HG03280 (cell line): ENCODE measurements around the gene KCNK4.
A peak's percentile ranks its signal among the peaks of the same experiment; 100 is the strongest.

Experiments
- ATAC-seq: cut with Tn5 transposase; IDR thresholded peaks from one replicate; pipeline ENCODE4 v1.9.1; 2021; ENCODE audit warnings: mild to moderate bottlenecking, moderate library complexity; ENCODE audit not compliant: unreplicated experiment

KCNK4 gene

DNA sequence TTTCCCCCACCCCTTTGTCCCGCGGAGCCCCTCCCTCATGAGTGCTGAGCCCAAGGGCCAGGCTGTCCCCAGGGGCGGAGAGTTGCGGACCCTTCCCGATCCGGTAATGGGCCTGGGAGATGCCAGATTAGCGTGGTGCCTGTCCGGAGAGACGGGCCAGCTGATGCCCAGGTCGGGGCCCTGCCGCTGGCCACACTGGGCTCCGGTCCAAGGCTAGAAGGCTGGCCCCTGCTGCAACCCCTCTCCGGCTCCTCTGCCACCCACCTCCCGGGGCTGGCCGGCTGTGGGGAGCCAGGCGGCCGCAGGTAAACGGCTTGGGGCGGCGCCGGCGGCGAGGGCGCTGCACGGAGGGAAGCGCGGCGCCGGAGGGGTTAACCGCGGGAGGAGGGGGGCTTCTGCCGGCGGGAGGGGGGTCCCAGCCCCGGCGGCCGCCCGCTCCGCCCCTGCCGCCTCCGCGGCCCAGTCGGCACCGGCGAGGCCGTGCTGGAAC lies at the start of gene KCNK4:
Gene KCNK4 (plus strand): TSS at position 41 of the 490 bp plus-strand sequence. CDS start 1,717 bp downstream, outside the sequence.
- no peak for ATAC-seq

DNA sequence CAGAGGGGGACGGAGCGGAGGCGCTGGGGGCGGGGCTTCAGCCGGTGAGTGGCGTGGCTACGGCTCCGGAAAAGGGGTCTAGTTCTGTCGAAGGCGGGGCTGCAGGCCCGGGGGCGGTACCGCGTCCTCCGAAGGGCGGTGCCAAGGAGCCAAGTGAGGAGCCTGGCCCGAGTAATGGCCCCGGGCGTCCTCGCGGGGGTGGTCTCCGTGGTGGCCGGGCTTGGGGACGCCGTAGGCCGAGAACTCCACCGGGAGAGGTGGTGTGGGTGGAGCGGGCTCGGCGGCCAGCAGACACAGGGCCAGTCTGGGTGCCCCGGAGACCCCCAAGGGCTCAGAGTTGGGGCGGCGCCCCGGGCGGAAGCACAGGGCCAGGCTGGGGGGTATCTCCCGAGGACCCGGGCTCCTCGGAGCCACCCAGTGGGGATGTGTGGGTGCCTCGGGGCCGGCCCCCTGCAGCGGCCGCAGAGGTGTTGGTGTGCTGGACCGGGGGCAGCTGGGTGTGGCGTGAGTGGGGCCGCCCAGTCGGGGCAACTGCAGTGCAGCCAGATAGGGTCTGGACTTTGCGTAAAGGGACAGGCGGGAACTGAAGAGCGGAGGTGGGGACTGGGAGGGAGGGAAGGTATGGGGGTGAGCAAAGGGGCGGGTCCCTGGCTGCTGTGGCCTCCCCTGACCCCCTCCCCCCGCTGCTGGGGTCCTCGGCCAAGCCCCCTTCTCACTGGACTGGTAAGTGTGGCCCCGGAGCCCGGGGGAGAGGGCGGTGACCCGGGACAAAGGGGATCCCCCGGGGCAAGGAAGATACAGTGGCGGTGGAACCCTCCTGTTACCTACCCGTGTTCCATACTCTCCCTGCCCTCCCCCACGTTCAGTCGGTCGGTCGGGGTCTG lies 49.4 kb upstream of the KCNK4 start:
- peak; percentile 55 for ATAC-seq

- ATAC-seq = no peak
Measured at GRCh38 chr11:64243236-64243854, 47.8 kb upstream of the KCNK4 start.

DNA sequence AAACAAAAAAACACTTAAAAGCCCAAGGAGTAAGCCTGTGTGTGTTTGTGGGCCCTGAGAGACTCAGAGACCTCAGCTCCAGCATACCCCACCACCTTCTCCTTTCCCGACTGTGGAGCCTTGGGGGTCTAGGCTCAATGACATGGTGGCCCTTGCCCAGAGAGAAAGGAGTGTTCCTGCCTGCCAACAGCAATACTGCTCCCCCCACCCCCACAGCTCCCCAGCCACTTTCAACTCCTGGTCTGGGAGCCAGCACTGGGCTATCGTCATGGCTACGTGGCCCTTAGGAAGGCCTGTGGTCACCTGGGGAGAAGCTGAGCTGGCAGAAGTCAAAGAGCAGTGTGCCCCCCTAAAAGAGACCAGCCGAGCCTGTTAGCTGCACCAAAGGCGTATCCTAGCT lies 47.0 kb upstream of the KCNK4 start:
- no peak for ATAC-seq

DNA sequence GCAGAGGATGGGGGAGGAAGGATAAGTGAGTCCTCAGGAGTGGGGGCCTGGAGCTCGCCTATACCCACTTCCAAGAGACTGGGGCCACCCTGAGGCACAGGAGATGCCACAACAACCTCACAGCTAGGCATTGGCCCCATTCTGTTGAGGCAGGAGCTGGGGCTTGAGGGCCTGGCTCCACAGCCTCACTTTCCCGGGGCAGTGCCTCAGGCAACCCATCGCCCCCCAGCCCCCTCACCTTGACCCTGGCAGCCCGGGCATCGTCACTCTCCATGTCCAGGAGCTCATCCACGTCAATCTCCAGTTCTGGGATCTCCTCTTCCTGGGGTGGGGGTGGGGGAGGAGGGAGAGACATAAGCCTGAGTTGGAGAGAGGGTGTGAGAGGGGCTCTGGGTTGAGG lies 46.1 kb upstream of the KCNK4 start:
- no peak for ATAC-seq

DNA sequence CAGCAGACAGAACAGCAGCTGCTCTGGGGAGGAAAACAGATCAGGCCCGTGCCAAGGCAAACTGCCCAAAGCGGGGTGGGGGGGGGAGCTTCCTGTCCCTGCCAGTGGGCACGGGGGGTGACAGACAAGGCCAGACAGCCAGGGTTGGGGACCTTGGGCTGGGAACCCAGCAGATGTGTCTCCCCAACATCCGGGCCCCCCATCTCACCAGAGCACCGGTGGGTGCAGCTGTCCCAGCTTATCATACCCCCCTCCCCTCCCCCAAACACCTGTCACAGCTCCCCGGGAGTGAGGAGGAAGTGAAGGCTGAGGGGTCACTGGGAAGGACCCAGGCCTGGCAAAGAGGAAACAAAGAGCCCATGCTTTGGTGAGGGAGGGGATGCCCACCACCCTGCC lies 45.7 kb upstream of the KCNK4 start:
- ATAC-seq = no peak

- no peak for ATAC-seq
Measured at GRCh38 chr11:64245797-64246620, 45.1 kb upstream of the KCNK4 start.

DNA sequence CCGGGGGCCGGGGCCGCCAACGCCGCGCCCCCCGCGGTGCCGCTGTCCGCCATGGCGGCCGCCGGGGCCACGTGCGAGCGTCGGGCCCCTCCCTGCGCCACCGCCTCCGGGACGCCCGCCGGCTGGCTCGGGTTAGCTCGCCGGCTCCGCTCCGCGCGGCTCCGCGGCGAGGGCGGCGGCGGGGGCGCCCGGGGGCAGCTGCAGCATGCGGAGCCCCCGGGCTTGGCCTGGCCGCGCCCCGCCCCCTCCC lies 44.6 kb upstream of the KCNK4 start:
- ATAC-seq = peak; percentile 5

GRCh38 chr11:64246871-64247728 lies 44.0 kb upstream of the KCNK4 start, which contains the start of gene PPP1R14B:
Gene PPP1R14B, minus strand, starts transcription at chr11:64246943. Its CDS starts 270 bp downstream, at chr11:64246673.
- ATAC-seq = peak; percentile 39

GRCh38 chr11:64247729-64248531 lies 43.2 kb upstream of the KCNK4 start:
- no peak for ATAC-seq

- ATAC-seq = no peak
Measured at GRCh38 chr11:64248578-64248977, 42.5 kb upstream of the KCNK4 start.

GRCh38 chr11:64249038-64249437 lies 42.1 kb upstream of the KCNK4 start:
- no peak for ATAC-seq

GRCh38 chr11:64249563-64250414 lies 41.3 kb upstream of the KCNK4 start:
- no peak for ATAC-seq

DNA sequence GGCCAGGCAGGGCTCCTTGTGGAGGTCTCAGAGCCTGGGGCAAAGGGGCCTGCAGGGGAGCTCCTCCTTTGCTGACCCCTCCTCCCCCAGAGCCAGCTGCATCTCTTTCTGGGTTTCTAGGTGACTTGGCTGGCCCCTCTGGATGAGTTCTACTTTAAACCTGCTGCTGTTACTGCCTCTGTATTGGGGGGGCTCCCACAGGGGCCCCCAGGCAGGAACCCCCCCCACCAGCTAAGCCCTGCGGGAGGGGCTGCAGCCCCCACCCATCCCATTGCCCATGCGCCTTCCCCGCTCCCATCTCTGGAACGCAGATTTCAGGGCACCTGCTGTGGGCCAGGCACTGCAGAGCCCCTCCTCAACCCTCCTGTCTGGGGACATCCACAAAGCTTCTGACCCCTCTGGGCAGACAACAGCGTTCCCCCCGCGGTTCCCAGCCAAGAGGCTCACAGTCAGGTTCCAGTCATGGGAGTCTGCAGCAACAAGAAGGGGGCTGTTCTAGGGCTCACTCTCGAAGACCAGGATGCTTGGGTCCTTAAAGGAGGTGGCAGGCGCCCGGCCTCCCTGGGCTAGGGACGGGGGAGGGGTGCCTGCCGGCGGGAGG lies 40.6 kb upstream of the KCNK4 start:
- no peak for ATAC-seq

GRCh38 chr11:64251016-64251752 lies 39.9 kb upstream of the KCNK4 start, which contains the start of gene PLCB3:
Gene PLCB3, plus strand, starts transcription at chr11:64251530. Its CDS starts 120 bp downstream, at chr11:64251650.
- peak; percentile 41 for ATAC-seq

GRCh38 chr11:64251753-64252002 lies 39.4 kb upstream of the KCNK4 start:
- ATAC-seq = no peak

- ATAC-seq = no peak
Measured at GRCh38 chr11:64252003-64252872, 38.9 kb upstream of the KCNK4 start.
